IMR-90 (cell line): ENCODE measurements around the gene BTBD17. TPM values are rescaled to one million over a fixed set of nuclear protein-coding genes. Genes with fewer than 3 reads are reported as not detected.

Experiments
- ATAC-seq: fragments of 200-7000 bp; cut with Tn5 transposase; 2 replicates; pipeline ENCODE4 v1.9.1; 2020; ENCODE audit warnings: low read depth, mild to moderate bottlenecking, moderate library complexity
- BruUV-seq: library from RNA; stranded (reverse); fragments of 400-500 nt; replicated peaks from 2 replicates; lab custom pipeline; 2021; lab: Mats Ljungman, UMichigan
- CTCF ChIA-PET: fragments of 300-600 bp; formaldehyde crosslinking; extraction: SDS; loops from one replicate; lab custom pipeline; 2021; ENCODE audit warnings: antibody characterized with exemption; lab: Yijun Ruan, JAX
- POLR2A ChIA-PET: fragments of 300-600 bp; sonication (Branson Sonifier 250); formaldehyde crosslinking; loops from one replicate; lab custom pipeline; 2022; ENCODE audit warnings: antibody characterized with exemption; ENCODE audit not compliant: unreplicated experiment; lab: Charles Lee
- DNase-seq: peaks from one replicate; pipeline ENCODE4 v3.0.0; 2013
- H2AFZ ChIP-seq: replicated peaks from 2 replicates; pipeline ENCODE3; 2013; ENCODE audit warnings: low read length, mild to moderate bottlenecking; ENCODE audit not compliant: poor library complexity
- H2AK5ac ChIP-seq: 2 replicates; pipeline ENCODE4 v1.6.1; 2013; ENCODE audit warnings: low read depth, low read length, inconsistent platforms
- H2AK9ac ChIP-seq: replicated peaks from 2 replicates; pipeline ENCODE3; 2013; ENCODE audit warnings: mild to moderate bottlenecking, low read depth, low read length, moderate library complexity; ENCODE audit not compliant: poor library complexity
- H2BK120ac ChIP-seq: 2 replicates; pipeline ENCODE4 v1.6.1; 2013; ENCODE audit warnings: low read depth, low read length, inconsistent platforms
- H2BK15ac ChIP-seq: 3 replicates; pipeline ENCODE4 v1.6.1; 2013; ENCODE audit warnings: low read depth, low read length, inconsistent platforms
- H2BK20ac ChIP-seq: 2 replicates; pipeline ENCODE4 v1.6.1; 2013; ENCODE audit warnings: low read depth, mild to moderate bottlenecking, inconsistent platforms, low read length, moderate library complexity
- H2BK5ac ChIP-seq: 2 replicates; pipeline ENCODE4 v1.6.1; 2013; ENCODE audit warnings: mild to moderate bottlenecking, low read depth, low read length, inconsistent platforms; ENCODE audit not compliant: poor library complexity, severe bottlenecking
- H3K14ac ChIP-seq: replicated peaks from 2 replicates; pipeline ENCODE4 v1.6.1; 2013; ENCODE audit warnings: low read depth, low read length, inconsistent platforms
- H3K18ac ChIP-seq: 2 replicates; pipeline ENCODE4 v1.6.1; 2013; ENCODE audit warnings: low read depth, low read length, control low read depth
- H3K23ac ChIP-seq: 2 replicates; pipeline ENCODE4 v1.6.1; 2013; ENCODE audit warnings: low read depth, low read length, inconsistent platforms
- H3K27ac ChIP-seq: 2 replicates; pipeline ENCODE4 v1.5.1; 2013; ENCODE audit warnings: mild to moderate bottlenecking, control low read depth, low read length; ENCODE audit not compliant: insufficient read depth
- H3K27me3 ChIP-seq: 2 replicates; pipeline ENCODE4 v1.6.1; 2013; ENCODE audit warnings: low read length; ENCODE audit not compliant: control insufficient read depth, insufficient read depth
- H3K36me3 ChIP-seq: 2 replicates; pipeline ENCODE4 v1.6.1; 2013; ENCODE audit warnings: low read length, mixed read lengths; ENCODE audit not compliant: control insufficient read depth, insufficient read depth
- H3K4ac ChIP-seq: 2 replicates; pipeline ENCODE4 v1.6.1; 2013; ENCODE audit warnings: low read depth, low read length, inconsistent platforms
- H3K4me1 ChIP-seq: 2 replicates; pipeline ENCODE4 v1.6.1; 2013; ENCODE audit warnings: low read length, mixed read lengths; ENCODE audit not compliant: control insufficient read depth, insufficient read depth
- H3K4me2 ChIP-seq: 2 replicates; pipeline ENCODE4 v1.6.1; 2013; ENCODE audit warnings: low read depth, mild to moderate bottlenecking, control low read depth, low read length, moderate library complexity
- H3K4me3 ChIP-seq: 2 replicates; pipeline ENCODE4 v1.5.1; 2013; ENCODE audit warnings: low read depth, mild to moderate bottlenecking, control low read depth, low read length, moderate library complexity; ENCODE audit not compliant: insufficient read depth
- H3K56ac ChIP-seq: 2 replicates; pipeline ENCODE4 v1.6.1; 2013; ENCODE audit warnings: low read length, inconsistent platforms; ENCODE audit not compliant: insufficient read depth; ENCODE audit errors: extremely low read depth
- H3K79me1 ChIP-seq, 2 experiments: 2 replicates each; pipeline ENCODE4 v1.6.1; 2013; ENCODE audit warnings: low read length in 2 of 2, inconsistent platforms in 1 of 2, low read depth in 1 of 2
- H3K9ac ChIP-seq: 2 replicates; pipeline ENCODE4 v1.6.1; 2013; ENCODE audit warnings: low read depth, low read length, control low read depth
- H3K9me1 ChIP-seq: 2 replicates; pipeline ENCODE4 v1.6.1; 2013; ENCODE audit warnings: low read length, inconsistent platforms; ENCODE audit not compliant: insufficient read depth
- H3K9me3 ChIP-seq: 2 replicates; pipeline ENCODE4 v1.6.1; 2013; ENCODE audit warnings: low read length; ENCODE audit not compliant: control insufficient read depth, insufficient read depth
- H4K20me1 ChIP-seq: 2 replicates; pipeline ENCODE4 v1.6.1; 2013; ENCODE audit warnings: low read length, inconsistent platforms; ENCODE audit not compliant: insufficient read depth
- H4K5ac ChIP-seq: 2 replicates; pipeline ENCODE4 v1.6.1; 2013; ENCODE audit warnings: mild to moderate bottlenecking, low read depth, low read length, control low read depth
- H4K8ac ChIP-seq, 2 experiments: 2 replicates each; pipeline ENCODE4 v1.6.1; 2013; ENCODE audit warnings: low read depth in 2 of 2, low read length in 2 of 2, control low read depth in 1 of 2, inconsistent platforms in 1 of 2
- H4K91ac ChIP-seq: 2 replicates; pipeline ENCODE4 v1.6.1; 2013; ENCODE audit warnings: low read depth, low read length, inconsistent platforms; ENCODE audit not compliant: insufficient read depth
- BHLHE40 ChIP-seq: fragments of 150-350 bp; IDR thresholded peaks from 2 replicates; pipeline ENCODE4 v1.6.1; 2016; ENCODE audit warnings: mild to moderate bottlenecking, low read depth, low read length
- CHD1 ChIP-seq: IDR thresholded peaks from 2 replicates; pipeline ENCODE4 v1.6.1; 2012; ENCODE audit warnings: low read depth, low read length, improper control_type of control experiment
- CTCF ChIP-seq: conservative IDR thresholded peaks from 2 replicates; pipeline ENCODE4 v1.5.1; 2012; ENCODE audit warnings: mild to moderate bottlenecking, low read depth, low read length, improper control_type of control experiment
- ELK1 ChIP-seq: fragments of 150-350 bp; IDR thresholded peaks from 2 replicates; pipeline ENCODE4 v1.6.1; 2016; ENCODE audit warnings: low read depth, mild to moderate bottlenecking, low read length, moderate library complexity, borderline replicate concordance
- FOS ChIP-seq: fragments of 150-350 bp; IDR thresholded peaks from 2 replicates; pipeline ENCODE4 v1.6.1; 2016; ENCODE audit warnings: low read depth, low read length
- MAFK ChIP-seq: IDR thresholded peaks from 2 replicates; pipeline ENCODE4 v1.6.1; 2012; ENCODE audit warnings: low read depth, low read length, improper control_type of control experiment
- MXI1 ChIP-seq: IDR thresholded peaks from 2 replicates; pipeline ENCODE4 v1.6.1; 2012; ENCODE audit warnings: low read depth, mild to moderate bottlenecking, low read length, moderate library complexity, borderline replicate concordance
- NFE2L2 ChIP-seq: fragments of 150-350 bp; IDR thresholded peaks from 2 replicates; pipeline ENCODE4 v1.6.1; 2016; ENCODE audit warnings: low read depth, mild to moderate bottlenecking, low read length
- RAD21 ChIP-seq: IDR thresholded peaks from 2 replicates; pipeline ENCODE4 v1.6.1; 2012; ENCODE audit warnings: low read length, improper control_type of control experiment
- RCOR1 ChIP-seq: IDR thresholded peaks from 2 replicates; pipeline ENCODE4 v1.6.1; 2012; ENCODE audit warnings: mild to moderate bottlenecking, low read length, improper control_type of control experiment; ENCODE audit not compliant: insufficient replicate concordance
- RFX5 ChIP-seq: IDR thresholded peaks from 2 replicates; pipeline ENCODE4 v1.8.0; 2012; ENCODE audit warnings: low read depth, mild to moderate bottlenecking, low read length, moderate library complexity
- SMC3 ChIP-seq: fragments of 150-350 bp; IDR thresholded peaks from 2 replicates; pipeline ENCODE4 v1.6.1; 2016; ENCODE audit warnings: low read depth, mild to moderate bottlenecking, antibody characterized with exemption, low read length, moderate library complexity
- whole genome bisulfite sequencing, 2 experiments: methylation state at CpG; one replicate each; pipeline versions ENCODE4 v1.1.5 to v1.1.7; 2013; ENCODE audit warnings: missing lambda C conversion rate in 2 of 2; ENCODE audit not compliant: insufficient read length in 1 of 2; ENCODE audit errors: extremely low coverage in 2 of 2; 5-methylcytosine and 5-hydroxymethylcytosine counted together
- dilution Hi-C: fragments of 300-500 bp; cut with HindIII; formaldehyde crosslinking; loops from one replicate; pipeline ENCODE4 v1.14.3; 2018; ENCODE audit warnings: low sequenced_read_pairs; ENCODE audit not compliant: unreplicated experiment
- in situ Hi-C: fragments of 300-500 bp; cut with MboI; formaldehyde crosslinking; loops from 3 replicates; pipeline ENCODE4 v1.14.3; 2019; ENCODE audit warnings: low sequenced_read_pairs, inconsistent platforms, mixed read lengths
- intact Hi-C: fragments of 100-400 bp; cut with micrococcal nuclease; formaldehyde crosslinking; loops from 2 replicates; pipeline ENCODE4 v1.10.0; 2022
- polyA plus RNA-seq, 3 experiments: library from polyadenylated mRNA; depleted of rRNA; stranded (reverse); fragments of >200 nt; gene quantifications; 2 replicates each; pipeline ENCODE4 v1.2.3, GENCODE V29; 2012; ENCODE audit warnings: low replicate concordance in 1 of 3
- total RNA-seq: library from RNA; depleted of rRNA; stranded (reverse); fragments of >200 nt; gene quantifications from 2 replicates; pipeline ENCODE4 v1.2.3, GENCODE V29; 2012

Gene BTBD17
- total and polyA plus RNA-seq, 2 of the 4 experiments (the other 2 are of a cell fraction), result not detected

- no peak overlapping the region for H3K4me3 ChIP-seq
- H2BK15ac ChIP-seq, result no peak overlapping the region
- H3K36me3 ChIP-seq, result no peaks in the 10 kb centered on the region
- H3K9ac ChIP-seq, result no peak overlapping the region
- H4K20me1 ChIP-seq, result no peaks in the 10 kb centered on the region
- H2AK5ac ChIP-seq, result no peak overlapping the region
- no peak overlapping the region for H2BK120ac ChIP-seq
- H2BK20ac ChIP-seq, result no peak overlapping the region
- H3K4me1 ChIP-seq, result no peaks in the 10 kb centered on the region
- H3K4ac ChIP-seq, result no peak overlapping the region
- no peaks in the 10 kb centered on the region for H3K27me3 ChIP-seq
- H3K18ac ChIP-seq, result no peak overlapping the region
- H2BK5ac ChIP-seq, result no peak overlapping the region
- WGBS, 2 experiments, result 80% methylated on average over 1 of the region's 2 CpGs; no CpG with 5 or more reads in 1 of the 2 experiments
- H3K4me2 ChIP-seq, result no peak overlapping the region
- in situ Hi-C loops, result no loop called here
- H3K27ac ChIP-seq, result no peak overlapping the region
- TF ChIP-seq FOS, result no peak
- no peak for TF ChIP-seq BHLHE40
- no peak for TF ChIP-seq RCOR1
- TF ChIP-seq ELK1, result no peak
- TF ChIP-seq RFX5, result no peak
- no peak for TF ChIP-seq CHD1
- no peak for TF ChIP-seq SMC3
- TF ChIP-seq RAD21, result no peak
- TF ChIP-seq NFE2L2, result no peak
- TF ChIP-seq MXI1, result no peak
- TF ChIP-seq CTCF, result no peak
- TF ChIP-seq MAFK, result no peak
- ATAC-seq (no peak), DNase-seq (no peak)
- no peaks in the 10 kb centered on the region for H3K79me1 ChIP-seq
- H3K9me1 ChIP-seq, result no peaks in the 10 kb centered on the region
- no peak overlapping the region for H2AFZ ChIP-seq
- H2AK9ac ChIP-seq, result no peak overlapping the region
- no peak overlapping the region for H4K5ac ChIP-seq
- no TSS peak for BruUV-seq
- no peak overlapping the region for H3K23ac ChIP-seq
- H3K56ac ChIP-seq, result no peak overlapping the region
- H4K91ac ChIP-seq, result no peak overlapping the region
- no peak overlapping the region for H3K14ac ChIP-seq
- H4K8ac ChIP-seq, result no peak overlapping the region
- ChIA-PET CTCF (no interaction called here), POLR2A (no interaction called here)
- dilution Hi-C loops, result no loop called here
- intact Hi-C loops, result no loop called here
- no peaks in the 10 kb centered on the region for H3K9me3 ChIP-seq
Measured at GRCh38 chr17:74334393-74335039, 27.2 kb downstream of the BTBD17 start.
